Measurements from ENCODE around the gene FLT4.

FLT4 gene

GRCh38 chr5:180649297-180650039, at the start of gene FLT4:
TSS of gene FLT4 (minus strand) at chr5:180649600. CDS start at chr5:180649545, 55 bp downstream.
- no peak for TF ChIP-seq CTCF (conservative IDR thresholded peaks at IDR 0.05; ENCODE audit: low read length)
- DNase-seq (ENCODE audit: low read depth) = no peak
- peak within 1 kb of the TSS; percentile 35 for H3K4me3 ChIP-seq (ENCODE audit: low read length)

GRCh38 chr5:180699042-180699441, 49.6 kb upstream of the FLT4 start:
- TF ChIP-seq CTCF (conservative IDR thresholded peaks at IDR 0.05; ENCODE audit: low read length) = no peak
- H3K4me3 ChIP-seq (ENCODE audit: low read length) = no peak overlapping the region
- no peak for DNase-seq (ENCODE audit: low read depth)

- DNase-seq (ENCODE audit: low read depth) = no peak
- H3K4me3 ChIP-seq (ENCODE audit: low read length) = no peak overlapping the region
- no peak for TF ChIP-seq CTCF (conservative IDR thresholded peaks at IDR 0.05; ENCODE audit: low read length)
These were observed 46.7 kb upstream of the FLT4 start for GRCh38 chr5:180696116-180696515.

GRCh38 chr5:180692429-180692828, 43.0 kb upstream of the FLT4 start:
- DNase-seq (ENCODE audit: low read depth) = no peak
- no peak overlapping the region for H3K4me3 ChIP-seq (ENCODE audit: low read length)
- no peak for TF ChIP-seq CTCF (conservative IDR thresholded peaks at IDR 0.05; ENCODE audit: low read length)

GRCh38 chr5:180691046-180691445, 41.6 kb upstream of the FLT4 start:
- TF ChIP-seq CTCF (conservative IDR thresholded peaks at IDR 0.05; ENCODE audit: low read length) = no peak
- no peak overlapping the region for H3K4me3 ChIP-seq (ENCODE audit: low read length)
- DNase-seq (ENCODE audit: low read depth) = no peak

- no peak for TF ChIP-seq CTCF (conservative IDR thresholded peaks at IDR 0.05; ENCODE audit: low read length)
- no peak overlapping the region for H3K4me3 ChIP-seq (ENCODE audit: low read length)
- no peak for DNase-seq (ENCODE audit: low read depth)
These were observed 41.2 kb upstream of the FLT4 start for GRCh38 chr5:180690562-180690961.

- no peak overlapping the region for H3K4me3 ChIP-seq (ENCODE audit: low read length)
- DNase-seq (ENCODE audit: low read depth) = no peak
- no peak for TF ChIP-seq CTCF (conservative IDR thresholded peaks at IDR 0.05; ENCODE audit: low read length)
These were observed 40.4 kb upstream of the FLT4 start for GRCh38 chr5:180689775-180690174.

All from AG10803 (cell line).